K562 (cell line): ENCODE data around the gene HAAO. TPM values are rescaled to one million over a fixed set of nuclear protein-coding genes. Genes with fewer than 3 reads are reported as not detected.

ENCODE experiments used
- E2F4 ChIP-seq: sonication (generic); formaldehyde crosslinking; IDR thresholded peaks from 2 replicates; pipeline ENCODE4 v1.8.0; 2022; ENCODE audit warnings: mild to moderate bottlenecking, low read depth, missing genetic modification reagents
- FOXA3 ChIP-seq, 2 experiments: fragments of 450-650 bp in 1 of 2; sonication (generic) in 1 of 2; formaldehyde crosslinking; IDR thresholded peaks in 1 of 2; conservative IDR thresholded peaks in 1 of 2; 2 replicates each; pipeline versions ENCODE4 v1.4.0 to v1.8.0; 2020 to 2022; ENCODE audit warnings: mild to moderate bottlenecking in 2 of 2, missing genetic modification reagents in 1 of 2
- HIVEP1 ChIP-seq: fragments of 250-450 bp; sonication (Bioruptor Pico); IDR thresholded peaks from 2 replicates; pipeline ENCODE4 v1.4.0; 2020; ENCODE audit warnings: mild to moderate bottlenecking
- IRF2 ChIP-seq: sonication (generic); formaldehyde crosslinking; IDR thresholded peaks from 2 replicates; pipeline ENCODE4 v1.8.1; 2022; ENCODE audit warnings: mild to moderate bottlenecking, missing genetic modification reagents
- L3MBTL2 ChIP-seq: fragments of 450-650 bp; IDR thresholded peaks from 2 replicates; pipeline ENCODE4 v1.6.1; 2016; ENCODE audit warnings: mild to moderate bottlenecking, moderate library complexity
- MAFF ChIP-seq: IDR thresholded peaks from 2 replicates; pipeline ENCODE4 v1.6.1; 2012; ENCODE audit warnings: low read length, improper control_type of control experiment
- PML ChIP-seq: IDR thresholded peaks from 2 replicates; pipeline ENCODE4 v1.6.1; 2012; ENCODE audit warnings: low read length, inconsistent platforms
- POLR2B ChIP-seq: fragments of 450-650 bp; IDR thresholded peaks from 2 replicates; pipeline ENCODE4 v1.6.1; 2018; ENCODE audit warnings: low read depth; ENCODE audit not compliant: partially characterized antibody
- RBM39 ChIP-seq: fragments of 200-400 bp; formaldehyde crosslinking; optimal IDR thresholded peaks from 2 replicates; pipeline ENCODE3; 2018; ENCODE audit warnings: low read depth, low read length
- STAG1 ChIP-seq: sonication (generic); formaldehyde crosslinking; IDR thresholded peaks from 2 replicates; pipeline ENCODE4 v1.5.0; 2020; ENCODE audit warnings: missing genetic modification reagents, borderline replicate concordance
- TARDBP ChIP-seq: fragments of 450-650 bp; IDR thresholded peaks from 2 replicates; pipeline ENCODE4 v1.6.1; 2016
- TEAD1 ChIP-seq, 2 experiments: fragments of 450-650 bp in 1 of 2; sonication (generic) in 1 of 2; formaldehyde crosslinking; IDR thresholded peaks; 2 replicates each; pipeline versions ENCODE4 v1.4.0 to v1.8.0; 2020 to 2022; ENCODE audit warnings: mild to moderate bottlenecking in 2 of 2, missing genetic modification reagents in 1 of 2
- ZBTB7A ChIP-seq: IDR thresholded peaks from 2 replicates; pipeline ENCODE4 v1.6.1; 2011; ENCODE audit warnings: low read depth, mild to moderate bottlenecking, low read length, moderate library complexity, borderline replicate concordance; ENCODE audit not compliant: control insufficient read depth
- ZNF280A ChIP-seq: fragments of 450-650 bp; IDR thresholded peaks from 2 replicates; pipeline ENCODE4 v1.6.1; 2018; ENCODE audit warnings: mild to moderate bottlenecking, low read depth; ENCODE audit not compliant: partially characterized antibody
- polyA plus RNA-seq, 8 experiments: library from polyadenylated mRNA; depleted of rRNA in 4 of 8; stranded (reverse) in 5 of 8; unstranded in 3 of 8; fragments of >200 nt; fragmentation: Nextera tagmentation in 2 of 8; fragmentation: Illumina TruSeq in 1 of 8; extraction: Ambion mirVana in 2 of 8; extraction: Trizol in 1 of 8; gene quantifications; 2 replicates each; pipeline versions ENCODE4 v1.2.1 to v1.2.3, GENCODE V29; 2011 to 2014; ENCODE audit warnings: inconsistent platforms in 1 of 8, missing spikeins in 1 of 8
- total RNA-seq, 7 experiments: library from RNA; depleted of rRNA in 6 of 7; stranded (reverse); fragments of >200 nt in 6 of 7; fragmentation: Illumina TruSeq in 2 of 7; extraction: Trizol in 2 of 7; gene quantifications; 2 replicates each; pipeline versions ENCODE4 v1.2.1 to v1.2.3, GENCODE V29; 2011 to 2021; ENCODE audit warnings: low replicate concordance in 1 of 7
- TF ChIP-seq, protein P1 (sequence below), 2 experiments: fragments of 450-650 bp; conservative IDR thresholded peaks; 2 replicates each; pipeline ENCODE4 v1.6.1; 2017; ENCODE audit warnings: mild to moderate bottlenecking in 2 of 2, moderate library complexity in 2 of 2

Gene HAAO
- total and polyA plus RNA-seq, 9 of the 15 experiments (the other 6 are each of a cell fraction or from before 2014, with no cell fraction given), result not detected

- TF ChIP-seq, protein P1, sequence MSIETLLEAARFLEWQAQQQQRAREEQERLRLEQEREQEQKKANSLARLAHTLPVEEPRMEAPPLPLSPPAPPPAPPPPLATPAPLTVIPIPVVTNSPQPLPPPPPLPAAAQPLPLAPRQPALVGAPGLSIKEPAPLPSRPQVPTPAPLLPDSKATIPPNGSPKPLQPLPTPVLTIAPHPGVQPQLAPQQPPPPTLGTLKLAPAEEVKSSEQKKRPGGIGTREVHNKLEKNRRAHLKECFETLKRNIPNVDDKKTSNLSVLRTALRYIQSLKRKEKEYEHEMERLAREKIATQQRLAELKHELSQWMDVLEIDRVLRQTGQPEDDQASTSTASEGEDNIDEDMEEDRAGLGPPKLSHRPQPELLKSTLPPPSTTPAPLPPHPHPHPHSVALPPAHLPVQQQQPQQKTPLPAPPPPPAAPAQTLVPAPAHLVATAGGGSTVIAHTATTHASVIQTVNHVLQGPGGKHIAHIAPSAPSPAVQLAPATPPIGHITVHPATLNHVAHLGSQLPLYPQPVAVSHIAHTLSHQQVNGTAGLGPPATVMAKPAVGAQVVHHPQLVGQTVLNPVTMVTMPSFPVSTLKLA (conservative IDR thresholded peaks at IDR 0.05), result peak; percentile 39 to 58; a peak in 3 of 4 replicates
- TF ChIP-seq FOXA3 (CRISPR knock-in tag; conservative IDR thresholded peaks at IDR 0.05 in 1 of 2, IDR thresholded peaks at IDR 0.05 in 1 of 2), result peak in 1 of 2 experiments; percentile 68; a peak in 1 of 4 replicates
- TF ChIP-seq RBM39, result peak; percentile 92
- TF ChIP-seq HIVEP1 (CRISPR knock-in tag), result 0 out of 2 replicates have a peak, but pooled peaks have one; percentile 12
- peak; percentile 70 for TF ChIP-seq TARDBP
- TF ChIP-seq STAG1 (CRISPR knock-in tag), result no peak
- TF ChIP-seq ZBTB7A, result peak; percentile 24; the same call in 1 of the 2 replicates
- TF ChIP-seq E2F4 (CRISPR knock-in tag), result no peak
- TF ChIP-seq IRF2 (CRISPR knock-in tag), result no peak
- 0 out of 2 replicates have a peak, but pooled peaks have one; percentile 34 for TF ChIP-seq PML
- peak; percentile 71 for TF ChIP-seq POLR2B
- TF ChIP-seq TEAD1 (CRISPR knock-in tag; IDR thresholded peaks at IDR 0.05), result peak in 1 of 2 experiments; percentile 93; a peak in 2 of 4 replicates
- TF ChIP-seq ZNF280A, result no peak
- peak; percentile 98 for TF ChIP-seq L3MBTL2
- no peak for TF ChIP-seq MAFF
Measured at GRCh38 chr2:42810121-42810970, 18.0 kb upstream of the HAAO start (continued).
